ENCODE data around the gene CHM.
"Not testable (repeated sequence)": the region's sequence is repeated elsewhere in the genome, so short reads cannot be mapped to it uniquely, and the experiment has no call there.

CHM gene

GRCh38 chrX:85992811-85993229 lies 54.5 kb downstream of the CHM start:
- TF ChIP-seq CTCF (IDR thresholded peaks at IDR 0.05; ENCODE audit: insufficient read depth, low read length, missing control alignments), result no peak
- POLR2A ChIA-PET, result no interaction called here
- no peak for DNase-seq (ENCODE audit: low read depth, low spot score)
- CTCF ChIA-PET, result no interaction called here
- H3K4me3 ChIP-seq (ENCODE audit: low read depth, low read length), result no peak overlapping the region

- no peak overlapping the region for H3K4me3 ChIP-seq (ENCODE audit: low read depth, low read length)
- DNase-seq (ENCODE audit: low read depth, low spot score), result no peak
- ChIA-PET POLR2A (no interaction called here), CTCF (no interaction called here)
- no peak for TF ChIP-seq CTCF (IDR thresholded peaks at IDR 0.05; ENCODE audit: insufficient read depth, low read length, missing control alignments)
These were observed 59.0 kb downstream of the CHM start for GRCh38 chrX:85988353-85988752.

- TF ChIP-seq CTCF (IDR thresholded peaks at IDR 0.05; ENCODE audit: insufficient read depth, low read length, missing control alignments), result no peak
- CTCF ChIA-PET, result no interaction called here
- no peak for DNase-seq (ENCODE audit: low read depth, low spot score)
- POLR2A ChIA-PET, result no interaction called here
- H3K4me3 ChIP-seq (ENCODE audit: low read depth, low read length), result no peak overlapping the region
These were observed 67.1 kb downstream of the CHM start for GRCh38 chrX:85980286-85980685.

- ChIA-PET POLR2A (no interaction called here), CTCF (no interaction called here)
- no peak for TF ChIP-seq CTCF (IDR thresholded peaks at IDR 0.05; ENCODE audit: insufficient read depth, low read length, missing control alignments)
- no peak for DNase-seq (ENCODE audit: low read depth, low spot score)
- no peak overlapping the region for H3K4me3 ChIP-seq (ENCODE audit: low read depth, low read length)
These were observed 70.1 kb downstream of the CHM start for GRCh38 chrX:85977218-85977617.

GRCh38 chrX:85972351-85972750 lies 75.0 kb downstream of the CHM start:
- H3K4me3 ChIP-seq (ENCODE audit: low read depth, low read length); POLR2A ChIA-PET; CTCF ChIA-PET; DNase-seq (ENCODE audit: low read depth, low spot score): not testable (repeated sequence)

- no peak for DNase-seq (ENCODE audit: low read depth, low spot score)
- TF ChIP-seq CTCF (IDR thresholded peaks at IDR 0.05; ENCODE audit: insufficient read depth, low read length, missing control alignments), result no peak
- H3K4me3 ChIP-seq (ENCODE audit: low read depth, low read length), result no peak overlapping the region
- ChIA-PET POLR2A (no interaction called here), CTCF (interaction anchor here (1.2 kb wide), 1 partner anchor 168 kb away, joined by 3 read pairs; no protein-coding TSS in a partner anchor)
These were observed 82.6 kb downstream of the CHM start for GRCh38 chrX:85964744-85965143.

- TF ChIP-seq CTCF (IDR thresholded peaks at IDR 0.05; ENCODE audit: insufficient read depth, low read length, missing control alignments), result no peak
- CTCF ChIA-PET, result interaction anchor here (1.2 kb wide), 1 partner anchor 170 kb away, joined by 3 read pairs; no protein-coding TSS in a partner anchor
- H3K4me3 ChIP-seq (ENCODE audit: low read depth, low read length), result no peak overlapping the region
- POLR2A ChIA-PET, result no interaction called here
- peak; percentile 44 for DNase-seq (ENCODE audit: low read depth, low spot score)
These were observed 83.6 kb downstream of the CHM start for GRCh38 chrX:85963736-85964135.
